Measurements from ENCODE around the gene MYH10. TPM values are rescaled to one million over a fixed set of nuclear protein-coding genes. Genes with fewer than 3 reads are reported as not detected.

MYH10 gene
- total and polyA plus RNA-seq, 9 donors, result 30.4 to 117 (median 75.5) TPM

GRCh38 chr17:8580952-8581658, 49.4 kb downstream of the MYH10 start:
- no peak overlapping the region for H3K27ac ChIP-seq
- H3K9me3 ChIP-seq, result no peaks in the 10 kb centered on the region
- DNase-seq, result no peak
- no peak overlapping the region for H3K4me3 ChIP-seq
- intact Hi-C loops (cut with DNase I), result no loop called here
- TF ChIP-seq CTCF (IDR thresholded peaks at IDR 0.05), result no peak
- TF ChIP-seq POLR2A (IDR thresholded peaks at IDR 0.05), result no peak
- TF ChIP-seq EP300 (IDR thresholded peaks at IDR 0.05), result no peak
- no peaks in the 10 kb centered on the region for H3K27me3 ChIP-seq
- H3K4me1 ChIP-seq (ENCODE audit: insufficient read depth), result no peaks in the 10 kb centered on the region
- H3K36me3 ChIP-seq, result no peaks in the 10 kb centered on the region
- 88 to 95% (median 92%) methylated on average over 5 of the region's 5 CpGs for WGBS, 3 donors

GRCh38 chr17:8577868-8578267, 52.7 kb downstream of the MYH10 start:
- 60 to 81% (median 79%) methylated on average over 2 of the region's 2 CpGs for WGBS, 3 donors
- H3K9me3 ChIP-seq, result no peaks in the 10 kb centered on the region
- H3K27me3 ChIP-seq, result no peaks in the 10 kb centered on the region
- intact Hi-C loops (cut with DNase I), result loop anchor here in 3 of 4 donors (10.0 kb wide), 1 partner anchor 167 kb away; the partner anchor contains the start of gene CCDC42 (in 3 of the 3)
- no peak for TF ChIP-seq POLR2A (IDR thresholded peaks at IDR 0.05)
- no peak for TF ChIP-seq CTCF (IDR thresholded peaks at IDR 0.05)
- no peak for TF ChIP-seq EP300 (IDR thresholded peaks at IDR 0.05)
- H3K27ac ChIP-seq, result no peak overlapping the region
- H3K4me3 ChIP-seq, result no peak overlapping the region
- no peaks in the 10 kb centered on the region for H3K4me1 ChIP-seq (ENCODE audit: insufficient read depth)
- DNase-seq, result no peak
- H3K36me3 ChIP-seq, result no peaks in the 10 kb centered on the region

- no peaks in the 10 kb centered on the region for H3K9me3 ChIP-seq
- no peaks in the 10 kb centered on the region for H3K4me1 ChIP-seq (ENCODE audit: insufficient read depth)
- no peaks in the 10 kb centered on the region for H3K36me3 ChIP-seq
- H3K27ac ChIP-seq, result no peak overlapping the region
- no peak for DNase-seq
- no peak overlapping the region for H3K4me3 ChIP-seq
- TF ChIP-seq EP300 (IDR thresholded peaks at IDR 0.05), result no peak
- no peak for TF ChIP-seq POLR2A (IDR thresholded peaks at IDR 0.05)
- TF ChIP-seq CTCF (IDR thresholded peaks at IDR 0.05), result no peak
- 93 to 98% (median 96%) methylated on average over 3 of the region's 3 CpGs for WGBS, 3 donors
- intact Hi-C loops (cut with DNase I), result loop anchor here in 3 of 4 donors (10.0 kb wide), 1 partner anchor 168 kb away; the partner anchor contains the start of gene CCDC42 (in 3 of the 3)
- no peaks in the 10 kb centered on the region for H3K27me3 ChIP-seq
Measured at GRCh38 chr17:8576559-8577294, 53.8 kb downstream of the MYH10 start.

GRCh38 chr17:8574687-8575086, 55.8 kb downstream of the MYH10 start:
- no peak overlapping the region for H3K27ac ChIP-seq
- peak in 1 of 5 donors; percentile 22 for DNase-seq
- intact Hi-C loops (cut with DNase I), result loop anchor here (5.0 to 10.0 kb wide), 2 partner anchors 170 to 173 kb away; partner anchors contain the start of gene CCDC42 (in 3 of the 4)
- H3K9me3 ChIP-seq, result no peaks in the 10 kb centered on the region
- no peaks in the 10 kb centered on the region for H3K36me3 ChIP-seq
- H3K4me1 ChIP-seq (ENCODE audit: insufficient read depth), result no peaks in the 10 kb centered on the region
- WGBS, 3 donors, result 73 to 80% (median 76%) methylated on average over 9 of the region's 9 CpGs
- no peak overlapping the region for H3K4me3 ChIP-seq
- no peaks in the 10 kb centered on the region for H3K27me3 ChIP-seq
- no peak for TF ChIP-seq POLR2A (IDR thresholded peaks at IDR 0.05)
- peak in 1 of 3 donors; percentile 18 for TF ChIP-seq CTCF (IDR thresholded peaks at IDR 0.05)

All from ovary (tissue), 9 donors.